Brain pericyte (primary cell): ENCODE results near the gene IGFL4.

Experiments
- DNase-seq: peaks from one replicate; pipeline ENCODE4 v3.0.0-alpha.2; 2012; ENCODE audit warnings: low read depth, low spot score

Gene IGFL4

DNA sequence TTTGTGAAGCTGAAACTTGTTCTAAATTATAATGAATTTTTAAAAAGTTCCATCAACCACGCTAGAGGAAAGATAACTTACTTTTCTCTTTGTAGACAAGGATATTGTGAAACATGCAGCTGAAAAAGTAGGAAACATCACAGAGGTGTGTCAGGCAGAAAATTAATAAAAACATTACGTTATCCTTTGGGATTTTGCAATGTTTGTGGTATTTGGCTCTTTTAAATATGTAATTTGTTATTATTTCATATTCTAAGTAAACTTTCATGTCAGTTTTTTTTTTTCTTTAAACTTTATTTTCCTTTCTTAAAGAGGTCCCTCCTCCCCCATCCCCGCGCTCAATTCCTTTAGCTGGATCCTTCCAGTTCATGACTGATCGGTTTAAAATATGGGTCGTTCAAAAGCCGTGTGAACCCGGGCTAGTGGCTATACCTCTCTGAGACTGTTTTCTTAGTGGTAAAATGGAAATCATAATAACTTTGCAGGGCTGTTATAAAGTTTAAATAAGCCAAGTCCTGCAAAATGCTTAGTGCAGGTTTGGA, 46.3 kb downstream of the IGFL4 start:
- DNase-seq: no peak

DNA sequence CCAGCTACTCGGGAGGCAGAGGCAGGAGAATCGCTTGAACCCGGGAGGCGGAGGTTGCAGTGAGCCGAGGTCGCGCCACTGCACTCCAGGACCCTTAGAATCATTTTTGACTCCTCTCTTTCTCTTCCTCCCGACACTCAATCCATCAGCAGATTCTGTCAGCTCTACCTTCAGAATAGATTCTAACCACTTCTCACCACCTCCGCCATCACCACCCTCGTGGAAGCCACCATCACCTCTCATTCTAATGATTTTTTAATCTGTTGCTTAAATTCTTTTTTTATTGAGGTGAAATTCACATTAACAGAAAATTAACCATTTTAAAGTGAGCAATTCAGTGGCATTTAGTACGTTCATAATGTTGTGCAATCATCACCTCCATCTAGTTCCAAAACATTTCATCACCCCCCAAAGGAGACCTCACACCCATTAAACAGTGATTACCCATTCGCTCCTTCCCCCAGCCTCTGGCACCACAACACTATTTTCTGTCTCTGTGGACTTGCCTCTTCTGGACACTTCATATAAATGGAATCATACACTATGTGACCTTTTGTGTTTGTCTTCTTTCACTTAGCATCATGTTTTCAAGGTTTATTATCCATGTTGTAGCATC, 50.6 kb downstream of the IGFL4 start:
- no peak for DNase-seq
